Chondrocyte (in vitro differentiated cells): ENCODE results near the gene SBK1. TPM values are rescaled to one million over a fixed set of nuclear protein-coding genes. Genes with fewer than 3 reads are reported as not detected.

Experiments used
- DNase-seq: peaks from one replicate; pipeline ENCODE4 v3.0.0; 2021; ENCODE audit warnings: mixed read lengths, low spot score
- H3K27ac Mint-ChIP-seq: one replicate; pipeline ENCODE4 v1.8.0; 2021; ENCODE audit warnings: mild to moderate bottlenecking, moderate library complexity, mixed read lengths; ENCODE audit not compliant: unreplicated experiment
- H3K27me3 Mint-ChIP-seq: 2 replicates; pipeline ENCODE4 v1.8.0; 2021; ENCODE audit warnings: low read depth, mixed read lengths
- H3K36me3 Mint-ChIP-seq: 2 replicates; pipeline ENCODE4 v1.8.0; 2021; ENCODE audit warnings: low read depth, mixed read lengths
- H3K4me1 Mint-ChIP-seq: 2 replicates; pipeline ENCODE4 v1.8.0; 2021; ENCODE audit warnings: low read depth, mild to moderate bottlenecking, mixed read lengths
- H3K4me3 Mint-ChIP-seq: one replicate; pipeline ENCODE4 v1.8.0; 2021; ENCODE audit warnings: mild to moderate bottlenecking, moderate library complexity, mixed read lengths; ENCODE audit not compliant: unreplicated experiment
- H3K9me3 Mint-ChIP-seq: 2 replicates; pipeline ENCODE4 v1.8.0; 2021; ENCODE audit warnings: low read depth, mixed read lengths
- total RNA-seq: library from RNA; stranded (reverse); gene quantifications from 3 replicates; pipeline ENCODE4 v1.2.1, GENCODE V29; 2021
- TF ChIP-seq, protein P1 (sequence below): fragments of 200-600 bp; sonication (generic); IDR thresholded peaks from 2 replicates; pipeline ENCODE4 v1.5.0; 2021; ENCODE audit warnings: antibody characterized with exemption, mild to moderate bottlenecking, moderate library complexity

SBK1 gene
- total RNA-seq, 1 donor from 2014 or later = 1.5 TPM

DNA sequence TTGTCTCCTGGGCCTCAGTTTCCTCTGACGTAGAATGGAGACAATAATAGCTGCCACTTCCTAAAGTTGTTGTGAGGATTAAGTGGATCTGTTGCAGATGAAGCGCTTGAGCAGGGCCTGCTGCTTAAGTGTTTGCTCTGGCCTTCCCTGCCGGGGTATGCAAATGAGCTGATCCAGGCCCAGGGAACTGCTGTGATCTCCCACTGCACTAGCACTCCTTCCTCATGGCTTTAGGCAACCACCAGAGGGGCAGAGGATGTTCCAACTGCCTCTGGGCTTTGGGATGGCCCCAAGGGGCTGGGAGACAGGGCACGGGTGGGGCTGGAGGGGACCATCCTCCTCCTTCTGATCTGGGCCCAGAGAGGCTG, 6.2 kb downstream of the SBK1 start:
- no peak overlapping the region for H3K27ac Mint-ChIP-seq

GRCh38 chr16:28300327-28300726, 8.0 kb downstream of the SBK1 start:
- Mint-ChIP-seq H3K9me3 (no peaks in the 10 kb centered on the region), H3K27me3 (peaks cover 7% of the 10 kb centered on the region), H3K4me3 (no peak overlapping the region), H3K36me3 (no peaks in the 10 kb centered on the region), H3K4me1 (no peaks in the 10 kb centered on the region), H3K27ac (no peak overlapping the region)
- TF ChIP-seq, protein P1, sequence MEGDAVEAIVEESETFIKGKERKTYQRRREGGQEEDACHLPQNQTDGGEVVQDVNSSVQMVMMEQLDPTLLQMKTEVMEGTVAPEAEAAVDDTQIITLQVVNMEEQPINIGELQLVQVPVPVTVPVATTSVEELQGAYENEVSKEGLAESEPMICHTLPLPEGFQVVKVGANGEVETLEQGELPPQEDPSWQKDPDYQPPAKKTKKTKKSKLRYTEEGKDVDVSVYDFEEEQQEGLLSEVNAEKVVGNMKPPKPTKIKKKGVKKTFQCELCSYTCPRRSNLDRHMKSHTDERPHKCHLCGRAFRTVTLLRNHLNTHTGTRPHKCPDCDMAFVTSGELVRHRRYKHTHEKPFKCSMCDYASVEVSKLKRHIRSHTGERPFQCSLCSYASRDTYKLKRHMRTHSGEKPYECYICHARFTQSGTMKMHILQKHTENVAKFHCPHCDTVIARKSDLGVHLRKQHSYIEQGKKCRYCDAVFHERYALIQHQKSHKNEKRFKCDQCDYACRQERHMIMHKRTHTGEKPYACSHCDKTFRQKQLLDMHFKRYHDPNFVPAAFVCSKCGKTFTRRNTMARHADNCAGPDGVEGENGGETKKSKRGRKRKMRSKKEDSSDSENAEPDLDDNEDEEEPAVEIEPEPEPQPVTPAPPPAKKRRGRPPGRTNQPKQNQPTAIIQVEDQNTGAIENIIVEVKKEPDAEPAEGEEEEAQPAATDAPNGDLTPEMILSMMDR = no peak
- DNase-seq = no peak

More for the DNA sequence above, 6.2 kb downstream of the SBK1 start:
- H3K27me3 Mint-ChIP-seq = peaks cover 7% of the 10 kb centered on the region
- TF ChIP-seq, protein P1 = no peak
- no peaks in the 10 kb centered on the region for H3K4me1 Mint-ChIP-seq
- no peaks in the 10 kb centered on the region for H3K36me3 Mint-ChIP-seq
- no peak overlapping the region for H3K4me3 Mint-ChIP-seq
- no peak for DNase-seq
- no peaks in the 10 kb centered on the region for H3K9me3 Mint-ChIP-seq

- Mint-ChIP-seq H3K4me3 (no peak overlapping the region), H3K27ac (no peak overlapping the region), H3K36me3 (no peaks in the 10 kb centered on the region), H3K4me1 (no peaks in the 10 kb centered on the region), H3K9me3 (no peaks in the 10 kb centered on the region), H3K27me3 (peaks cover 11% of the 10 kb centered on the region)
- TF ChIP-seq, protein P1 = no peak
- no peak for DNase-seq
These were observed 8.8 kb downstream of the SBK1 start for GRCh38 chr16:28301154-28301553.

DNA sequence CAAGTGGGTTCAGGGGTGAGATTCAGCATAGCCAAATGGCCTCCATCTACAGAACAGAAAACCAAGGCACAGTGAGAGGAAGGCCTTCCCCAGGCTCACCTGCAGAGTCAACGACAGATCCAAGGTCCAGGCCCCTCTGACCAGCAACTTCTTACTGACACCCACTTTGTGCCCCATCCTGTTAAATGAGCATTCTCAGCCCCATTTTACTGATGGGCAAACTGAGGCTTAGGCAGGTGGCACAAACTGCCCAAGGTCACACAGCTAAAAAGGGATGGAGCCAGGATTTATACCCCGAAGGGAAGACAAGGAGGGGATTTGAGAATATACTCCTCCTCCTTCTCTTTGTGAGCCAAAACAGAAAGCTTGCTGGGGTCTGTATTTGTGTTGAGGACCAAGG, 9.3 kb downstream of the SBK1 start:
- TF ChIP-seq, protein P1 = no peak
- H3K4me1 Mint-ChIP-seq = no peaks in the 10 kb centered on the region
- H3K27me3 Mint-ChIP-seq = peaks cover 13% of the 10 kb centered on the region
- DNase-seq = no peak
- no peaks in the 10 kb centered on the region for H3K9me3 Mint-ChIP-seq
- H3K4me3 Mint-ChIP-seq = no peak overlapping the region
- no peaks in the 10 kb centered on the region for H3K36me3 Mint-ChIP-seq
- H3K27ac Mint-ChIP-seq = no peak overlapping the region

- Mint-ChIP-seq H3K36me3 (no peaks in the 10 kb centered on the region), H3K27me3 (peaks cover 13% of the 10 kb centered on the region), H3K4me3 (no peak overlapping the region), H3K27ac (no peak overlapping the region), H3K4me1 (no peaks in the 10 kb centered on the region), H3K9me3 (no peaks in the 10 kb centered on the region)
- TF ChIP-seq, protein P1 = no peak
- no peak for DNase-seq
These were observed 10.8 kb downstream of the SBK1 start for GRCh38 chr16:28303132-28303531.
